GM12878 (cell line): ENCODE data around the gene PRTN3. TPM values are rescaled to one million over a fixed set of nuclear protein-coding genes. Genes with fewer than 3 reads are reported as not detected.

Experiments
- ATAC-seq: fragments of 200-7000 bp; cut with Tn5 transposase; 3 replicates; pipeline ENCODE4 v1.9.1; 2020; ENCODE audit warnings: mild to moderate bottlenecking, moderate library complexity
- BruUV-seq: library from RNA; stranded (reverse); fragments of 400-500 nt; replicated peaks from 2 replicates; lab custom pipeline; 2021; lab: Mats Ljungman, UMichigan
- CTCF ChIA-PET: fragments of 300-600 bp; sonication (Branson Sonifier 250); formaldehyde crosslinking; extraction: SDS; loops from one replicate; lab custom pipeline; 2021; ENCODE audit warnings: inconsistent platforms; lab: Yijun Ruan, JAX
- POLR2A ChIA-PET: fragments of 350-600 bp; formaldehyde crosslinking; extraction: SDS; loops from one replicate; lab custom pipeline; 2021; ENCODE audit warnings: inconsistent platforms; lab: Charles Lee
- RAD21 ChIA-PET: fragments of 300-600 bp; sonication (Branson Sonifier 250); formaldehyde crosslinking; loops from one replicate; lab custom pipeline; 2023; ENCODE audit warnings: antibody characterized with exemption; ENCODE audit not compliant: unreplicated experiment; lab: Charles Lee
- SMC1A ChIA-PET: fragments of 300-600 bp; sonication (Branson Sonifier 250); formaldehyde crosslinking; loops from one replicate; lab custom pipeline; 2023; ENCODE audit not compliant: unreplicated experiment, uncharacterized antibody; lab: Charles Lee
- DNase-seq: peaks from one replicate; pipeline ENCODE4 v3.0.0-alpha.2; 2011; ENCODE audit warnings: low read depth, low spot score
- FAIRE-seq: peaks from 3 replicates; lab custom pipeline; 2011; peaks lifted over from hg19 to GRCh38; lab: Jason Lieb, UNC
- H2AFZ ChIP-seq: 2 replicates; pipeline ENCODE4 v1.6.0; 2011; ENCODE audit warnings: low read depth, low read length, control low read depth; ENCODE audit not compliant: control insufficient read depth
- H3K27ac ChIP-seq: 2 replicates; pipeline ENCODE4 v1.5.1; 2011; ENCODE audit warnings: control low read depth; ENCODE audit not compliant: control insufficient read depth, insufficient read depth
- H3K27me3 ChIP-seq, 2 experiments: replicated peaks in 1 of 2; 2 replicates each; pipeline versions ENCODE4 v1.6.0 to v1.6.1; 2011; ENCODE audit warnings: low read length in 1 of 2; ENCODE audit not compliant: control insufficient read depth in 2 of 2, insufficient read depth in 2 of 2
- H3K36me3 ChIP-seq, 2 experiments: 2 replicates each; pipeline ENCODE4 v1.5.1; 2011; ENCODE audit warnings: low read length in 1 of 2; ENCODE audit not compliant: control insufficient read depth in 2 of 2, insufficient read depth in 2 of 2
- H3K4me1 ChIP-seq: 2 replicates; pipeline ENCODE4 v1.6.1; 2011; ENCODE audit warnings: mild to moderate bottlenecking, low read length, moderate library complexity, mixed read lengths; ENCODE audit not compliant: control insufficient read depth, insufficient read depth
- H3K4me2 ChIP-seq: 2 replicates; pipeline ENCODE4 v1.6.0; 2011; ENCODE audit warnings: control low read depth; ENCODE audit not compliant: control insufficient read depth, insufficient read depth
- H3K4me3 ChIP-seq: fragments of 200-600 bp; sonication (generic); 2 replicates; pipeline ENCODE4 v1.5.1; 2016
- H3K79me2 ChIP-seq: 2 replicates; pipeline ENCODE4 v1.6.0; 2011; ENCODE audit warnings: low read length; ENCODE audit not compliant: control insufficient read depth, insufficient read depth
- H3K9ac ChIP-seq: 2 replicates; pipeline ENCODE4 v1.8.0; 2011; ENCODE audit warnings: low read length, control low read depth, mixed read lengths; ENCODE audit not compliant: control insufficient read depth, insufficient read depth
- H3K9me3 ChIP-seq: replicated peaks from 3 replicates; pipeline ENCODE4 v1.5.1; 2011; ENCODE audit warnings: mild to moderate bottlenecking, low read length; ENCODE audit not compliant: control insufficient read depth, insufficient read depth
- H4K20me1 ChIP-seq: 2 replicates; pipeline ENCODE4 v1.6.0; 2011; ENCODE audit not compliant: control insufficient read depth, insufficient read depth
- CBFB ChIP-seq: IDR thresholded peaks from 2 replicates; pipeline ENCODE4 v1.6.1; 2016; ENCODE audit warnings: antibody characterized with exemption, low read depth
- ESRRA ChIP-seq: IDR thresholded peaks from 2 replicates; pipeline ENCODE4 v1.6.1; 2012; ENCODE audit warnings: mild to moderate bottlenecking, low read length, improper control_type of control experiment
- MYC ChIP-seq: IDR thresholded peaks from 2 replicates; pipeline ENCODE4 v1.6.1; 2011; ENCODE audit warnings: mild to moderate bottlenecking, low read length, moderate library complexity, inconsistent platforms; ENCODE audit not compliant: insufficient read depth, insufficient replicate concordance, insufficient read length, severe bottlenecking
- NFXL1 ChIP-seq: fragments of 450-650 bp; IDR thresholded peaks from 2 replicates; pipeline ENCODE4 v1.6.1; 2017; ENCODE audit warnings: antibody characterized with exemption, mild to moderate bottlenecking, borderline replicate concordance
- PML ChIP-seq: IDR thresholded peaks from 2 replicates; pipeline ENCODE4 v1.6.1; 2012; ENCODE audit warnings: low read length, inconsistent platforms
- RCOR1 ChIP-seq: conservative IDR thresholded peaks from 2 replicates; pipeline ENCODE4 v1.6.1; 2012; ENCODE audit warnings: low read depth, low read length, improper control_type of control experiment
- RELA ChIP-seq: fragments of 450-650 bp; IDR thresholded peaks from 2 replicates; pipeline ENCODE4 v1.8.0; 2014; ENCODE audit warnings: borderline replicate concordance; ENCODE audit not compliant: partially characterized antibody
- SMARCA5 ChIP-seq: fragments of 450-650 bp; IDR thresholded peaks from 2 replicates; pipeline ENCODE4 v1.6.1; 2017; ENCODE audit warnings: mild to moderate bottlenecking
- TAF1 ChIP-seq: IDR thresholded peaks from 2 replicates; pipeline ENCODE4 v1.6.1; 2011; ENCODE audit warnings: mild to moderate bottlenecking, low read depth, low read length, borderline replicate concordance
- TCF7 ChIP-seq: IDR thresholded peaks from 2 replicates; pipeline ENCODE4 v1.6.1; 2014; ENCODE audit warnings: antibody characterized with exemption, borderline replicate concordance
- ZNF687 ChIP-seq: fragments of 450-650 bp; IDR thresholded peaks from 2 replicates; pipeline ENCODE4 v1.6.1; 2017; ENCODE audit warnings: mild to moderate bottlenecking, moderate library complexity
- WGBS: methylation state at CpG from one replicate; pipeline ENCODE4 v1.1.6; 2016; ENCODE audit warnings: low lambda C conversion rate; ENCODE audit not compliant: insufficient replicate concordance, insufficient coverage; ENCODE audit errors: missing lambda C conversion rate; 5-methylcytosine and 5-hydroxymethylcytosine counted together
- in situ Hi-C: fragments of 300-500 bp; cut with MboI; formaldehyde crosslinking; loops from 9 replicates; pipeline ENCODE4 v1.14.3; 2018; ENCODE audit warnings: mixed read lengths
- intact Hi-C: fragments of 100-400 bp; cut with micrococcal nuclease; formaldehyde crosslinking; loops from one replicate; pipeline ENCODE4 v1.14.2; 2022; ENCODE audit not compliant: unreplicated experiment
- polyA plus RNA-seq, 11 experiments: library from polyadenylated mRNA; depleted of rRNA in 4 of 11; unstranded in 6 of 11; stranded (reverse) in 5 of 11; fragments of >200 nt; fragmentation: Nextera tagmentation in 4 of 11; fragmentation: Illumina TruSeq in 1 of 11; extraction: Ambion mirVana in 4 of 11; extraction: Trizol in 1 of 11; gene quantifications; 1 replicate in 1 of 11; 2 replicates in 10 of 11; pipeline versions ENCODE4 v1.2.1 to v1.2.3, GENCODE V29; 2011 to 2016; ENCODE audit warnings: inconsistent platforms in 2 of 11, missing spikeins in 2 of 11, low read depth in 1 of 11
- total RNA-seq, 4 experiments: library from RNA; depleted of rRNA in 3 of 4; stranded (reverse); fragments of >200 nt in 3 of 4; fragmentation: Illumina TruSeq in 1 of 4; extraction: Trizol in 1 of 4; gene quantifications; 2 replicates each; pipeline versions ENCODE4 v1.2.1 to v1.2.3, GENCODE V29; 2013 to 2021
- TF ChIP-seq, protein P1 (sequence below): fragments of 450-650 bp; conservative IDR thresholded peaks from 2 replicates; pipeline ENCODE4 v1.6.1; 2017; ENCODE audit warnings: mild to moderate bottlenecking, moderate library complexity
- TF ChIP-seq, protein P2 (sequence below): fragments of 450-650 bp; formaldehyde crosslinking; IDR thresholded peaks from 2 replicates; pipeline ENCODE4 v1.5.0; 2022; ENCODE audit warnings: mild to moderate bottlenecking, missing genetic modification characterization

PRTN3 gene
- total and polyA plus RNA-seq, 10 of the 15 experiments (the other 5 are each of a cell fraction or from before 2014, with no cell fraction given) = 0.08 TPM; not detected in 9

DNA sequence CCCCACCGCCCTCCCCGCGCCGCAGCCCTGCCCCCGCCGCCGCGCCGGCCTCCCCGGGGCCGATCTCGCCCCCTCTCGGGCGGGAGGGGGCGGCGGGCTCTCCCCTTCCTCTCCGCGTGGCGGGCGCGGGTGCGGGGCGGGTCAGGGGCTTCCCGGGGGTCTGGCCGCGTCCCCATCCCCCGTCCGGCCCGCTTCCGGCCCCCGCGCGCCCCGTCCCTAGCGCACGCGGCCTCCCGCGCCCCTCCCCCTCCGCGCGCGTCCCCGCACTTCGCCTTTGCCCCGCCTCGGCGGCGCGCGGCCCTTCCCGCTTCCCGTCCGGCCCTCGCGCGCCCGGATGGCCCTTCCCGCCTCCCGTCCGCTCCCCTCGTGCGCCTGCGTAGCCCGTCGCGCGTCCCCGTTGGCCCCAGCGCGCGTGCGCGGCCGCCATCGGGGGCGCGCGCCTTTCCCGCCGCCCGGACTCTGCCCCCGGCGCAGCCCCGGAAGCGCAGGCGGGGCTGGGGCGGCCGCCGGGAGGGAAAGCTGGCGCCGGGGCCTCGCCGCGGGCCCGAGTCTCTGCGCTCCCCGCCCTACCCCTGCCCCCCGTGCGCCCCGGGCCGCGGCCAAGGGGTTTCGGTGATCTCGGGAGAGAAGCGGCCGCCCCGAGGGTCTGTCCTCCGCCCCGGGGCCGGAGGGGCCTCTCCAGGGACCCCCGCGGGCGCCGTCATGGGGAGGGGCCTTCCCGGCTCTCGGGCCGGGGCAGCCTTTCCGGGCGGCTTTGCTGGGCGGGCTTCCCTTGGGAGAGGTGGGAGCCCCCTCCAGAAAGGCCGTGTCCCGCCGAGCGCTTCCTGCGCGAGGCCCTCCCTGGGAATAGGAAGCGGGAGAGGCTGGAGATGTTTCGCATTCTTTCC is 43.0 kb upstream of the PRTN3 start:
- Histone ChIP-seq H2AFZ (no peak overlapping the region), H3K9me3 (no peaks in the 10 kb centered on the region), H3K4me1 (peaks cover 7% of the 10 kb centered on the region; the same call in 1 of the 2 replicates), H3K27me3 (no peaks in the 10 kb centered on the region), H3K36me3 (peaks cover 11 to 27% of the 10 kb centered on the region in 2 experiments; a peak in 3 of 4 replicates), H3K79me2 (peaks cover 51% of the 10 kb centered on the region), H4K20me1 (peaks cover 32% of the 10 kb centered on the region), H3K4me2 (peak overlapping the region; percentile 48; the same call in 1 of the 2 replicates), H3K27ac (peak overlapping the region; percentile 90), H3K4me3 (peak overlapping the region; percentile 92), H3K9ac (peak overlapping the region; percentile 98)
- BruUV-seq = no TSS peak
- ATAC-seq = peak; percentile 9
- ChIA-PET SMC1A (no interaction called here), POLR2A (interaction anchor here (0.6 to 1.3 kb wide), 2 partner anchors 74 to 110 kb away, joined by 3 to 4 read pairs; no protein-coding TSS in a partner anchor), CTCF (no interaction called here), RAD21 (interaction anchor here (1.0 kb wide), 1 partner anchor 66 kb away, joined by 3 read pairs; no protein-coding TSS in a partner anchor)
- 1% methylated on average over 30 of the region's 129 CpGs for WGBS
- intact Hi-C loops = loop anchor here (2.0 kb wide), 1 partner anchor 225 kb away; the partner anchor contains the start of gene BSG
- DNase-seq = peak; percentile 32
- in situ Hi-C loops = no loop called here
- FAIRE-seq = peak; percentile 13
- no peak for TF ChIP-seq ZNF687
- TF ChIP-seq TCF7 = no peak
- TF ChIP-seq MYC = peak; percentile 76
- no peak for TF ChIP-seq ESRRA
- peak; percentile 24; the same call in 1 of the 2 replicates for TF ChIP-seq TAF1
- TF ChIP-seq, protein P1, sequence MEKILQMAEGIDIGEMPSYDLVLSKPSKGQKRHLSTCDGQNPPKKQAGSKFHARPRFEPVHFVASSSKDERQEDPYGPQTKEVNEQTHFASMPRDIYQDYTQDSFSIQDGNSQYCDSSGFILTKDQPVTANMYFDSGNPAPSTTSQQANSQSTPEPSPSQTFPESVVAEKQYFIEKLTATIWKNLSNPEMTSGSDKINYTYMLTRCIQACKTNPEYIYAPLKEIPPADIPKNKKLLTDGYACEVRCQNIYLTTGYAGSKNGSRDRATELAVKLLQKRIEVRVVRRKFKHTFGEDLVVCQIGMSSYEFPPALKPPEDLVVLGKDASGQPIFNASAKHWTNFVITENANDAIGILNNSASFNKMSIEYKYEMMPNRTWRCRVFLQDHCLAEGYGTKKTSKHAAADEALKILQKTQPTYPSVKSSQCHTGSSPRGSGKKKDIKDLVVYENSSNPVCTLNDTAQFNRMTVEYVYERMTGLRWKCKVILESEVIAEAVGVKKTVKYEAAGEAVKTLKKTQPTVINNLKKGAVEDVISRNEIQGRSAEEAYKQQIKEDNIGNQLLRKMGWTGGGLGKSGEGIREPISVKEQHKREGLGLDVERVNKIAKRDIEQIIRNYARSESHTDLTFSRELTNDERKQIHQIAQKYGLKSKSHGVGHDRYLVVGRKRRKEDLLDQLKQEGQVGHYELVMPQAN = peak; percentile 72
- 0 out of 2 replicates have a peak, but pooled peaks have one; percentile 47 for TF ChIP-seq SMARCA5
- TF ChIP-seq CBFB = no peak
- TF ChIP-seq, protein P2, sequence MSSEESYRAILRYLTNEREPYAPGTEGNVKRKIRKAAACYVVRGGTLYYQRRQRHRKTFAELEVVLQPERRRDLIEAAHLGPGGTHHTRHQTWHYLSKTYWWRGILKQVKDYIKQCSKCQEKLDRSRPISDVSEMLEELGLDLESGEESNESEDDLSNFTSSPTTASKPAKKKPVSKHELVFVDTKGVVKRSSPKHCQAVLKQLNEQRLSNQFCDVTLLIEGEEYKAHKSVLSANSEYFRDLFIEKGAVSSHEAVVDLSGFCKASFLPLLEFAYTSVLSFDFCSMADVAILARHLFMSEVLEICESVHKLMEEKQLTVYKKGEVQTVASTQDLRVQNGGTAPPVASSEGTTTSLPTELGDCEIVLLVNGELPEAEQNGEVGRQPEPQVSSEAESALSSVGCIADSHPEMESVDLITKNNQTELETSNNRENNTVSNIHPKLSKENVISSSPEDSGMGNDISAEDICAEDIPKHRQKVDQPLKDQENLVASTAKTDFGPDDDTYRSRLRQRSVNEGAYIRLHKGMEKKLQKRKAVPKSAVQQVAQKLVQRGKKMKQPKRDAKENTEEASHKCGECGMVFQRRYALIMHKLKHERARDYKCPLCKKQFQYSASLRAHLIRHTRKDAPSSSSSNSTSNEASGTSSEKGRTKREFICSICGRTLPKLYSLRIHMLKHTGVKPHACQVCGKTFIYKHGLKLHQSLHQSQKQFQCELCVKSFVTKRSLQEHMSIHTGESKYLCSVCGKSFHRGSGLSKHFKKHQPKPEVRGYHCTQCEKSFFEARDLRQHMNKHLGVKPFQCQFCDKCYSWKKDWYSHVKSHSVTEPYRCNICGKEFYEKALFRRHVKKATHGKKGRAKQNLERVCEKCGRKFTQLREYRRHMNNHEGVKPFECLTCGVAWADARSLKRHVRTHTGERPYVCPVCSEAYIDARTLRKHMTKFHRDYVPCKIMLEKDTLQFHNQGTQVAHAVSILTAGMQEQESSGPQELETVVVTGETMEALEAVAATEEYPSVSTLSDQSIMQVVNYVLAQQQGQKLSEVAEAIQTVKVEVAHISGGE (CRISPR knock-in tag) = no peak
- TF ChIP-seq PML = no peak
- no peak for TF ChIP-seq NFXL1
- no peak for TF ChIP-seq RELA
- no peak for TF ChIP-seq RCOR1
